Fibroblast of lung (primary cell): ENCODE results near the gene DGCR8.

Experiments
- EZH2 ChIP-seq: IDR thresholded peaks from 2 replicates; pipeline ENCODE4 v1.5.1; 2012; ENCODE audit warnings: low read length, control low read depth, mild to moderate bottlenecking; ENCODE audit errors: missing control alignments
- TF ChIP-seq, protein P1 (sequence below), 2 donors: IDR thresholded peaks in 1 of 2; conservative IDR thresholded peaks in 1 of 2; 1 replicate in 1 of 2; 2 replicates in 1 of 2; pipeline ENCODE4 v1.5.1; 2011 to 2012; ENCODE audit warnings: low read length in 2 of 2, control low read depth in 1 of 2, inconsistent platforms in 1 of 2, low read depth in 1 of 2, mild to moderate bottlenecking in 1 of 2

- TF ChIP-seq, protein P1, sequence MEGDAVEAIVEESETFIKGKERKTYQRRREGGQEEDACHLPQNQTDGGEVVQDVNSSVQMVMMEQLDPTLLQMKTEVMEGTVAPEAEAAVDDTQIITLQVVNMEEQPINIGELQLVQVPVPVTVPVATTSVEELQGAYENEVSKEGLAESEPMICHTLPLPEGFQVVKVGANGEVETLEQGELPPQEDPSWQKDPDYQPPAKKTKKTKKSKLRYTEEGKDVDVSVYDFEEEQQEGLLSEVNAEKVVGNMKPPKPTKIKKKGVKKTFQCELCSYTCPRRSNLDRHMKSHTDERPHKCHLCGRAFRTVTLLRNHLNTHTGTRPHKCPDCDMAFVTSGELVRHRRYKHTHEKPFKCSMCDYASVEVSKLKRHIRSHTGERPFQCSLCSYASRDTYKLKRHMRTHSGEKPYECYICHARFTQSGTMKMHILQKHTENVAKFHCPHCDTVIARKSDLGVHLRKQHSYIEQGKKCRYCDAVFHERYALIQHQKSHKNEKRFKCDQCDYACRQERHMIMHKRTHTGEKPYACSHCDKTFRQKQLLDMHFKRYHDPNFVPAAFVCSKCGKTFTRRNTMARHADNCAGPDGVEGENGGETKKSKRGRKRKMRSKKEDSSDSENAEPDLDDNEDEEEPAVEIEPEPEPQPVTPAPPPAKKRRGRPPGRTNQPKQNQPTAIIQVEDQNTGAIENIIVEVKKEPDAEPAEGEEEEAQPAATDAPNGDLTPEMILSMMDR (conservative IDR thresholded peaks at IDR 0.05 in 1 of 2, IDR thresholded peaks at IDR 0.05 in 1 of 2; ENCODE audit: low read depth in 1 of 2, low read length in 2 of 2), result no peak
- no peak for TF ChIP-seq EZH2
Measured at GRCh38 chr22:20086101-20086599, 6.1 kb downstream of the DGCR8 start.
